Activated CD8-positive, alpha-beta T cell treated with anti-CD3 and anti-CD28 coated beads for 36 hours (primary cell): Measurements from ENCODE around the gene C9. TPM values are rescaled to one million over a fixed set of nuclear protein-coding genes. Genes with fewer than 3 reads are reported as not detected.
"Not testable (repeated sequence)": the region's sequence is repeated elsewhere in the genome, so short reads cannot be mapped to it uniquely, and the experiment has no call there.

Experiments used
- ATAC-seq: fragments of 200-7000 bp; cut with Tn5 transposase; one replicate; pipeline ENCODE4 v1.10.0; 2021; ENCODE audit warnings: mild to moderate bottlenecking, moderate library complexity
- CTCF ChIA-PET: fragments of 350-600 bp; sonication (Branson Sonifier 250); formaldehyde crosslinking; loops from one replicate; lab custom pipeline; 2021; ENCODE audit warnings: antibody characterized with exemption; lab: Charles Lee
- POLR2A ChIA-PET: fragments of 350-600 bp; sonication (Branson Sonifier 250); formaldehyde crosslinking; loops from one replicate; lab custom pipeline; 2021; ENCODE audit warnings: antibody characterized with exemption; lab: Charles Lee
- DNase-seq: peaks from one replicate; pipeline ENCODE4 v3.0.0-alpha.2; 2020
- H3K27ac Mint-ChIP-seq: one replicate; pipeline ENCODE4 v1.8.0; 2021; ENCODE audit warnings: mild to moderate bottlenecking, mixed read lengths
- H3K27me3 Mint-ChIP-seq: one replicate; pipeline ENCODE4 v1.8.0; 2021; ENCODE audit warnings: mixed read lengths
- H3K36me3 Mint-ChIP-seq: one replicate; pipeline ENCODE4 v1.8.0; 2021; ENCODE audit warnings: low read depth, mixed read lengths
- H3K4me1 Mint-ChIP-seq: one replicate; pipeline ENCODE4 v1.8.0; 2021; ENCODE audit warnings: low read depth, mixed read lengths
- H3K4me3 Mint-ChIP-seq: one replicate; pipeline ENCODE4 v1.8.0; 2021; ENCODE audit warnings: mild to moderate bottlenecking, moderate library complexity, mixed read lengths
- H3K9me3 Mint-ChIP-seq: one replicate; pipeline ENCODE4 v1.8.0; 2021; ENCODE audit warnings: mixed read lengths
- CTCF ChIP-seq: fragments of 200-600 bp; IDR thresholded peaks from one replicate; pipeline ENCODE4 v1.8.0; 2022; ENCODE audit warnings: antibody characterized with exemption, mild to moderate bottlenecking
- intact Hi-C: fragments of 100-400 bp; cut with micrococcal nuclease; formaldehyde crosslinking; loops from one replicate; pipeline ENCODE4 v1.10.0; 2022
- total RNA-seq, 2 experiments: library from RNA; stranded (reverse); gene quantifications; one replicate each; pipeline ENCODE4 v1.2.3, GENCODE V29; 2021

The C9 gene
- total RNA-seq, 2 experiments from 2014 or later, result not detected

- ATAC-seq, result no peak
- no peak for DNase-seq
- H3K27ac Mint-ChIP-seq, result no peak overlapping the region
- H3K27me3 Mint-ChIP-seq, result no peaks in the 10 kb centered on the region
- ChIA-PET POLR2A (no interaction called here), CTCF (interaction anchor here (0.9 to 1.8 kb wide), 4 partner anchors 8 to 77 kb away, joined by 3 to 7 read pairs (median 4); no protein-coding TSS in a partner anchor)
- H3K9me3 Mint-ChIP-seq, result peaks cover 9% of the 10 kb centered on the region
- H3K4me3 Mint-ChIP-seq, result no peak overlapping the region
- H3K36me3 Mint-ChIP-seq, result no peaks in the 10 kb centered on the region
- no peaks in the 10 kb centered on the region for H3K4me1 Mint-ChIP-seq
- no peak for TF ChIP-seq CTCF
- intact Hi-C loops, result no loop called here
These were observed 69.6 kb downstream of the C9 start for GRCh38 chr5:39294736-39295135.

- CTCF ChIA-PET, result interaction anchor here (0.7 to 13.1 kb wide), 5 partner anchors 19 to 108 kb away, joined by 3 to 317 read pairs (median 17); partner anchors contain the start of gene FYB1
- Mint-ChIP-seq H3K27me3 (peaks cover 5% of the 10 kb centered on the region), H3K9me3 (peaks cover 11% of the 10 kb centered on the region), H3K36me3 (peaks cover 15% of the 10 kb centered on the region), H3K4me1 (peaks cover 22% of the 10 kb centered on the region), H3K27ac (no peak overlapping the region), H3K4me3 (no peak overlapping the region)
- POLR2A ChIA-PET, result interaction anchor here (0.6 to 1.4 kb wide), 3 partner anchors 56 to 180 kb away, joined by 3 read pairs; no protein-coding TSS in a partner anchor
- TF ChIP-seq CTCF, result no peak
- DNase-seq (no peak), ATAC-seq (no peak)
- intact Hi-C loops, result no loop called here
These were observed 79.7 kb downstream of the C9 start for GRCh38 chr5:39284552-39284951.

GRCh38 chr5:39283231-39283818, 81.0 kb downstream of the C9 start:
- intact Hi-C loops, result loop anchor here (1.0 kb wide), 2 partner anchors 66 to 134 kb away; no protein-coding TSS in a partner anchor
- peaks cover 13% of the 10 kb centered on the region for H3K9me3 Mint-ChIP-seq
- peak overlapping the region; percentile 73 for H3K27ac Mint-ChIP-seq
- H3K27me3 Mint-ChIP-seq, result peaks cover 5% of the 10 kb centered on the region
- ChIA-PET POLR2A (interaction anchor here (0.8 to 1.8 kb wide), 11 partner anchors 20 to 130 kb away, joined by 3 to 15 read pairs (median 3); no protein-coding TSS in a partner anchor), CTCF (interaction anchor here (0.6 to 13.1 kb wide), 44 partner anchors 9 to 303 kb away, joined by 3 to 317 read pairs (median 5); partner anchors contain the start of gene FYB1)
- H3K4me3 Mint-ChIP-seq, result no peak overlapping the region
- ATAC-seq (peak; percentile 99), DNase-seq (peak; percentile 70)
- H3K36me3 Mint-ChIP-seq, result peaks cover 18% of the 10 kb centered on the region
- H3K4me1 Mint-ChIP-seq, result peaks cover 29% of the 10 kb centered on the region
- TF ChIP-seq CTCF, result peak; percentile 78

- peak overlapping the region; percentile 46 for H3K27ac Mint-ChIP-seq
These were observed 81.7 kb downstream of the C9 start for GRCh38 chr5:39282561-39282960.

GRCh38 chr5:39275865-39276264, 88.4 kb downstream of the C9 start:
- H3K4me3 Mint-ChIP-seq, result peak overlapping the region; percentile 37
- H3K36me3 Mint-ChIP-seq, result peaks cover 27% of the 10 kb centered on the region
- ChIA-PET CTCF (interaction anchor here (3.4 kb wide), 1 partner anchor 58 kb away, joined by 49 read pairs; the partner anchor contains the start of gene FYB1), POLR2A (interaction anchor here (1.5 kb wide), 1 partner anchor 11 kb away, joined by 4 read pairs; no protein-coding TSS in a partner anchor)
- ATAC-seq, H3K27me3 Mint-ChIP-seq, DNase-seq, intact Hi-C loops: not testable (repeated sequence)
- H3K27ac Mint-ChIP-seq, result peak overlapping the region; percentile 99
- peaks cover 25% of the 10 kb centered on the region for H3K9me3 Mint-ChIP-seq
- peaks cover 42% of the 10 kb centered on the region for H3K4me1 Mint-ChIP-seq

More at GRCh38 chr5:39282561-39282960, 81.7 kb downstream of the C9 start:
- H3K36me3 Mint-ChIP-seq, result peaks cover 18% of the 10 kb centered on the region
- no peak for TF ChIP-seq CTCF
- no peak for DNase-seq
- ChIA-PET CTCF (interaction anchor here (0.6 to 13.1 kb wide), 32 partner anchors 8 to 302 kb away, joined by 3 to 317 read pairs (median 8); partner anchors contain the start of gene FYB1), POLR2A (interaction anchor here (0.8 to 1.8 kb wide), 7 partner anchors 51 to 129 kb away, joined by 3 to 15 read pairs (median 5); no protein-coding TSS in a partner anchor)
- H3K9me3 Mint-ChIP-seq, result peaks cover 16% of the 10 kb centered on the region
- H3K4me1 Mint-ChIP-seq, result peaks cover 29% of the 10 kb centered on the region
- intact Hi-C loops, result no loop called here
- no peak overlapping the region for H3K4me3 Mint-ChIP-seq
- H3K27me3 Mint-ChIP-seq, result peaks cover 5% of the 10 kb centered on the region
- ATAC-seq, result no peak
